ENCODE data around the gene CARNS1. TPM values are rescaled to one million over a fixed set of nuclear protein-coding genes. Genes with fewer than 3 reads are reported as not detected.
A peak's percentile ranks its signal among the peaks of the same experiment; 100 is the strongest.

The CARNS1 gene
- total and polyA plus RNA-seq, 7 donors: 2.1 to 27.5 (median 7.0) TPM

- Histone ChIP-seq H3K4me3 (peak overlapping the region; percentile 66), H3K4me1 (peaks cover 47% of the 10 kb centered on the region), H3K27ac (peak overlapping the region; percentile 95), H3K9me3 (no peaks in the 10 kb centered on the region), H3K36me3 (ENCODE audit: insufficient read depth in 1 of 2, low read depth in 1 of 2) (no peaks in the 10 kb centered on the region), H3K27me3 (ENCODE audit: insufficient read depth in 3 of 3, low read length in 2 of 3) (peaks cover 0 to 2% (median 0%) of the 10 kb centered on the region in 3 donors)
- no peak for DNase-seq
- intact Hi-C loops (cut with DNase I): no loop called here
- no peak for TF ChIP-seq CTCF (IDR thresholded peaks at IDR 0.05)
- ATAC-seq: no peak
- WGBS, 3 donors: 26 to 38% (median 35%) methylated on average over 21 of the region's 21 CpGs
Measured at GRCh38 chr11:67416416-67417335, 1.2 kb downstream of the CARNS1 start.

- Histone ChIP-seq H3K36me3 (ENCODE audit: insufficient read depth in 1 of 2, low read depth in 1 of 2) (no peaks in the 10 kb centered on the region), H3K4me1 (peaks cover 47% of the 10 kb centered on the region), H3K9me3 (no peaks in the 10 kb centered on the region), H3K4me3 (no peak overlapping the region), H3K27me3 (ENCODE audit: insufficient read depth in 3 of 3, low read length in 2 of 3) (peaks cover 0 to 2% (median 0%) of the 10 kb centered on the region in 3 donors), H3K27ac (peak overlapping the region; percentile 95)
- DNase-seq: no peak
- WGBS, 3 donors: 26 to 62% (median 28%) methylated on average over 10 to 12 of the region's 12 CpGs
- no peak for ATAC-seq
- no peak for TF ChIP-seq CTCF (IDR thresholded peaks at IDR 0.05)
- intact Hi-C loops (cut with DNase I): no loop called here
Measured at GRCh38 chr11:67417425-67417824, 1.9 kb downstream of the CARNS1 start.

GRCh38 chr11:67418476-67419281, 3.2 kb downstream of the CARNS1 start:
- peak overlapping the region; percentile 68 for H3K4me3 ChIP-seq
- ATAC-seq (peak; percentile 50 to 71 (median 70)), DNase-seq (peak; percentile 60 to 82)
- no peaks in the 10 kb centered on the region for H3K27me3 ChIP-seq (ENCODE audit: insufficient read depth in 3 of 3, low read length in 2 of 3)
- intact Hi-C loops (cut with DNase I): loop anchor here in 1 of 2 donors (2.0 kb wide), 1 partner anchor 16 kb away; no protein-coding TSS in a partner anchor
- H3K4me1 ChIP-seq: peaks cover 47% of the 10 kb centered on the region
- whole genome bisulfite sequencing, 3 donors: 21 to 40% (median 31%) methylated on average over 25 to 26 of the region's 26 CpGs
- H3K27ac ChIP-seq: peak overlapping the region; percentile 95
- no peak for TF ChIP-seq CTCF (IDR thresholded peaks at IDR 0.05)
- no peaks in the 10 kb centered on the region for H3K9me3 ChIP-seq
- no peaks in the 10 kb centered on the region for H3K36me3 ChIP-seq (ENCODE audit: insufficient read depth in 1 of 2, low read depth in 1 of 2)

- H3K36me3 ChIP-seq (ENCODE audit: insufficient read depth in 1 of 2, low read depth in 1 of 2): no peaks in the 10 kb centered on the region
- no peak for TF ChIP-seq CTCF (IDR thresholded peaks at IDR 0.05)
- peaks cover 47% of the 10 kb centered on the region for H3K4me1 ChIP-seq
- no peaks in the 10 kb centered on the region for H3K27me3 ChIP-seq (ENCODE audit: insufficient read depth in 3 of 3, low read length in 2 of 3)
- ATAC-seq (no peak), DNase-seq (no peak)
- peak overlapping the region; percentile 68 for H3K4me3 ChIP-seq
- 42 to 56% (median 49%) methylated on average over 21 of the region's 21 CpGs for WGBS, 3 donors
- H3K27ac ChIP-seq: peak overlapping the region; percentile 95
- no peaks in the 10 kb centered on the region for H3K9me3 ChIP-seq
- intact Hi-C loops (cut with DNase I): loop anchor here in 1 of 2 donors (2.0 kb wide), 1 partner anchor 17 kb away; no protein-coding TSS in a partner anchor
Measured at GRCh38 chr11:67419325-67420049, 4.0 kb downstream of the CARNS1 start.
